HepG2 (cell line): Measurements from ENCODE around the gene KRT33A. TPM values are rescaled to one million over a fixed set of nuclear protein-coding genes. Genes with fewer than 3 reads are reported as not detected.

ENCODE experiments used
- ATAC-seq: fragments of 200-7000 bp; cut with Tn5 transposase; 3 replicates; pipeline ENCODE4 v1.9.1; 2020; ENCODE audit warnings: mild to moderate bottlenecking, moderate library complexity
- BruUV-seq: library from RNA; stranded (reverse); fragments of 400-500 nt; replicated peaks from 2 replicates; lab custom pipeline; 2021; lab: Mats Ljungman, UMichigan
- CTCF ChIA-PET: fragments of 300-600 bp; formaldehyde crosslinking; extraction: SDS; loops from one replicate; lab custom pipeline; 2021; ENCODE audit warnings: low total read pairs, inconsistent platforms, low intra/inter-chr PET ratio; lab: Yijun Ruan, JAX
- POLR2A ChIA-PET: fragments of 350-600 bp; sonication (Branson Sonifier 250); formaldehyde crosslinking; loops from one replicate; lab custom pipeline; 2020; ENCODE audit warnings: antibody characterized with exemption, inconsistent platforms; lab: Yijun Ruan, JAX
- DNase-seq: peaks from one replicate; pipeline ENCODE4 v3.0.0-alpha.2; 2015; ENCODE audit warnings: low spot score
- FAIRE-seq: peaks from 3 replicates; lab custom pipeline; 2011; peaks lifted over from hg19 to GRCh38; lab: Jason Lieb, UNC
- H2AFZ ChIP-seq: one replicate; pipeline ENCODE4 v1.6.1; 2011; ENCODE audit warnings: low read length, inconsistent platforms
- H3K27ac ChIP-seq: fragments of 300-600 bp; 3 replicates; pipeline ENCODE4 v1.8.0; 2011; ENCODE audit warnings: mixed run types, mild to moderate bottlenecking, mixed read lengths, low read length, inconsistent platforms; ENCODE audit not compliant: insufficient read depth; ENCODE audit errors: extremely low read length
- H3K27me3 ChIP-seq, 2 experiments: fragments of 200-600 bp in 1 of 2; 2 replicates in 1 of 2; 3 replicates in 1 of 2; pipeline versions ENCODE4 v1.6.0 to v1.8.0; 2011; ENCODE audit warnings: low read length in 2 of 2, mild to moderate bottlenecking in 2 of 2, moderate library complexity in 2 of 2, inconsistent platforms in 1 of 2; ENCODE audit not compliant: insufficient read depth in 2 of 2, control insufficient read depth in 1 of 2
- H3K36me3 ChIP-seq, 2 experiments: fragments of 200-600 bp in 1 of 2; replicated peaks in 1 of 2; 2 replicates in 1 of 2; 3 replicates in 1 of 2; pipeline versions ENCODE4 v1.5.1 to v1.8.0; 2011; ENCODE audit warnings: low read length in 2 of 2, inconsistent platforms in 1 of 2; ENCODE audit not compliant: insufficient read depth in 2 of 2, control insufficient read depth in 1 of 2
- H3K4me1 ChIP-seq: 2 replicates; pipeline ENCODE4 v1.5.1; 2012; ENCODE audit warnings: low read length, inconsistent platforms; ENCODE audit not compliant: insufficient read depth
- H3K4me2 ChIP-seq: 2 replicates; pipeline ENCODE4 v1.6.0; 2011; ENCODE audit warnings: low read depth, low read length, inconsistent platforms
- H3K4me3 ChIP-seq, 3 experiments: fragments of 200-600 bp in 1 of 3; sonication (generic), shearing (Covaris generic) in 1 of 3; replicated peaks in 1 of 3; 2 replicates each; pipeline ENCODE4 v1.5.1; 2011 to 2016; ENCODE audit warnings: low read length in 3 of 3, inconsistent platforms in 2 of 3, low read depth in 2 of 3, mild to moderate bottlenecking in 2 of 3, control low read depth in 1 of 3, mixed read lengths in 1 of 3; ENCODE audit not compliant: insufficient read depth in 1 of 3
- H3K79me2 ChIP-seq: one replicate; pipeline ENCODE4 v1.6.1; 2011; ENCODE audit warnings: low read length, inconsistent platforms; ENCODE audit not compliant: insufficient read depth
- H3K9ac ChIP-seq: 2 replicates; pipeline ENCODE4 v1.6.0; 2011; ENCODE audit warnings: mild to moderate bottlenecking, low read depth, low read length, inconsistent platforms; ENCODE audit not compliant: insufficient read depth
- H3K9me3 ChIP-seq: 2 replicates; pipeline ENCODE4 v1.5.1; 2012; ENCODE audit warnings: mild to moderate bottlenecking, low read length
- H4K20me1 ChIP-seq: 2 replicates; pipeline ENCODE4 v1.6.0; 2011; ENCODE audit warnings: inconsistent platforms, mild to moderate bottlenecking, low read length, moderate library complexity; ENCODE audit not compliant: insufficient read depth
- BHLHE40 ChIP-seq: IDR thresholded peaks from 2 replicates; pipeline ENCODE4 v1.6.1; 2011; ENCODE audit warnings: low read length, improper control_type of control experiment
- SP4 ChIP-seq: sonication (generic); formaldehyde crosslinking; IDR thresholded peaks from 2 replicates; pipeline ENCODE4 v1.8.1; 2023; ENCODE audit warnings: mild to moderate bottlenecking, missing genetic modification reagents
- XBP1 ChIP-seq: sonication (generic); formaldehyde crosslinking; IDR thresholded peaks from 2 replicates; pipeline ENCODE4 v1.5.0; 2020; ENCODE audit warnings: missing genetic modification reagents
- ZNF282 ChIP-seq: fragments of 450-650 bp; IDR thresholded peaks from 2 replicates; pipeline ENCODE4 v1.6.1; 2018; ENCODE audit not compliant: partially characterized antibody
- WGBS: methylation state at CpG from one replicate; pipeline ENCODE4 v1.1.6; 2017; ENCODE audit warnings: low lambda C conversion rate; 5-methylcytosine and 5-hydroxymethylcytosine counted together
- in situ Hi-C: cut with HindIII; loops from 2 replicates; pipeline ENCODE4 v1.10.0; 2017; ENCODE audit warnings: low pct_unique_long_range_greater_than_20kb; ENCODE audit not compliant: extremely low pct_ligation_motif_present
- intact Hi-C: fragments of 100-400 bp; cut with micrococcal nuclease; formaldehyde crosslinking; loops from one replicate; pipeline ENCODE4 v1.10.0; 2022; ENCODE audit not compliant: unreplicated experiment
- polyA plus RNA-seq, 8 experiments: library from polyadenylated mRNA; depleted of rRNA in 3 of 8; stranded (reverse) in 7 of 8; unstranded in 1 of 8; fragments of >200 nt; fragmentation: Illumina TruSeq in 4 of 8; extraction: Trizol in 4 of 8; gene quantifications; 2 replicates each; pipeline versions ENCODE4 v1.2.1 to v1.2.3, GENCODE V29; 2011 to 2016; ENCODE audit warnings: low read depth in 4 of 8, missing spikeins in 1 of 8, mixed read lengths in 1 of 8; ENCODE audit not compliant: insufficient read depth in 1 of 8
- total RNA-seq, 5 experiments: library from RNA; depleted of rRNA; stranded (reverse); fragments of >200 nt; fragmentation: Illumina TruSeq; extraction: Trizol; gene quantifications; 2 replicates each; pipeline ENCODE4 v1.2.3, GENCODE V29; 2016; ENCODE audit warnings: low read depth in 1 of 5
- TF ChIP-seq, protein P1 (sequence below): sonication (generic); formaldehyde crosslinking; IDR thresholded peaks from 2 replicates; pipeline ENCODE4 v1.5.1; 2020; ENCODE audit warnings: missing genetic modification reagents, mild to moderate bottlenecking, borderline replicate concordance
- TF ChIP-seq, protein P2 (sequence below): sonication (generic); formaldehyde crosslinking; IDR thresholded peaks from 2 replicates; pipeline ENCODE4 v1.4.0; 2020; ENCODE audit warnings: low read depth, missing genetic modification reagents

Gene KRT33A
- total and polyA plus RNA-seq, 2 of the 13 experiments (the other 11 are each of a cell fraction or from before 2014, with no cell fraction given) = not detected

DNA sequence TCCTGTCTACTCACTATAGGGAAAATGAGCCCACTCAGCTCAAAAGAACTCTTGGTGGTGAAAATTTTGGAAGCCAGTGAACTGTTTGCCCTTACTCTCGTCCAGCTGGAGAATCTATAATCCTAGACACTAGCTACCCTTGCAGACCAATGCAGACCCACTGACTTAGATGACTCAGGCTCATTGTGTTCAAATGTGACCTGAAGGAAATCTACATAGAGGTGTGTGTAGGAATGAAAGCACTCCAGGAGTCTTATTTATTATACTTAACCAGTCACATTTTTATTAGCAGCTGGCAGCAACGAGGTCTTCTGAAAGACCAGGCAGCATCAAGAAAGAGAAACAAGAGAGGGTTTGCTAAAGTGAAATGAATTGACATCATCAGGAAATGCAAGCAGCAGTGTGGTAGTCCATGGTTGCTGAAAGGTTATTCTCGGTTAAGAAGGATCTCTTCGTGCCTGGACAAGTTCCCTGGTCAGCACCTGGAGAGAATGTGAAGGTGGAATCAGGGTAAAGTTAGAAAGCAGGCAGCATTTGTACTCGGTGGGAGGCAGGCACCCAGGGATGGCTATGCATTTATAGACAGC lies 49.3 kb downstream of the KRT33A start:
- BruUV-seq = no TSS peak
- Histone ChIP-seq H3K36me3 (no peaks in the 10 kb centered on the region), H2AFZ (no peak overlapping the region), H3K4me1 (no peaks in the 10 kb centered on the region), H3K9ac (no peak overlapping the region), H3K4me3 (no peak overlapping the region), H3K9me3 (no peaks in the 10 kb centered on the region), H3K4me2 (no peak overlapping the region), H3K79me2 (no peaks in the 10 kb centered on the region), H3K27ac (no peak overlapping the region), H3K27me3 (peaks cover 2 to 24% of the 10 kb centered on the region in 2 experiments; a peak in 3 of 5 replicates), H4K20me1 (no peaks in the 10 kb centered on the region)
- ChIA-PET CTCF (no interaction called here), POLR2A (no interaction called here)
- intact Hi-C loops (no loop called here), in situ Hi-C loops (no loop called here)
- DNase-seq (no peak), FAIRE-seq (no peak), ATAC-seq (no peak)
- WGBS = under 1% methylated on average over 5 of the region's 5 CpGs
- TF ChIP-seq BHLHE40 (no peak), ZNF282 (no peak), SP4 (CRISPR knock-in tag) (no peak), XBP1 (CRISPR knock-in tag) (no peak)
- TF ChIP-seq, protein P1, sequence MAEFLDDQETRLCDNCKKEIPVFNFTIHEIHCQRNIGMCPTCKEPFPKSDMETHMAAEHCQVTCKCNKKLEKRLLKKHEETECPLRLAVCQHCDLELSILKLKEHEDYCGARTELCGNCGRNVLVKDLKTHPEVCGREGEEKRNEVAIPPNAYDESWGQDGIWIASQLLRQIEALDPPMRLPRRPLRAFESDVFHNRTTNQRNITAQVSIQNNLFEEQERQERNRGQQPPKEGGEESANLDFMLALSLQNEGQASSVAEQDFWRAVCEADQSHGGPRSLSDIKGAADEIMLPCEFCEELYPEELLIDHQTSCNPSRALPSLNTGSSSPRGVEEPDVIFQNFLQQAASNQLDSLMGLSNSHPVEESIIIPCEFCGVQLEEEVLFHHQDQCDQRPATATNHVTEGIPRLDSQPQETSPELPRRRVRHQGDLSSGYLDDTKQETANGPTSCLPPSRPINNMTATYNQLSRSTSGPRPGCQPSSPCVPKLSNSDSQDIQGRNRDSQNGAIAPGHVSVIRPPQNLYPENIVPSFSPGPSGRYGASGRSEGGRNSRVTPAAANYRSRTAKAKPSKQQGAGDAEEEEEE = no peak
- TF ChIP-seq, protein P2, sequence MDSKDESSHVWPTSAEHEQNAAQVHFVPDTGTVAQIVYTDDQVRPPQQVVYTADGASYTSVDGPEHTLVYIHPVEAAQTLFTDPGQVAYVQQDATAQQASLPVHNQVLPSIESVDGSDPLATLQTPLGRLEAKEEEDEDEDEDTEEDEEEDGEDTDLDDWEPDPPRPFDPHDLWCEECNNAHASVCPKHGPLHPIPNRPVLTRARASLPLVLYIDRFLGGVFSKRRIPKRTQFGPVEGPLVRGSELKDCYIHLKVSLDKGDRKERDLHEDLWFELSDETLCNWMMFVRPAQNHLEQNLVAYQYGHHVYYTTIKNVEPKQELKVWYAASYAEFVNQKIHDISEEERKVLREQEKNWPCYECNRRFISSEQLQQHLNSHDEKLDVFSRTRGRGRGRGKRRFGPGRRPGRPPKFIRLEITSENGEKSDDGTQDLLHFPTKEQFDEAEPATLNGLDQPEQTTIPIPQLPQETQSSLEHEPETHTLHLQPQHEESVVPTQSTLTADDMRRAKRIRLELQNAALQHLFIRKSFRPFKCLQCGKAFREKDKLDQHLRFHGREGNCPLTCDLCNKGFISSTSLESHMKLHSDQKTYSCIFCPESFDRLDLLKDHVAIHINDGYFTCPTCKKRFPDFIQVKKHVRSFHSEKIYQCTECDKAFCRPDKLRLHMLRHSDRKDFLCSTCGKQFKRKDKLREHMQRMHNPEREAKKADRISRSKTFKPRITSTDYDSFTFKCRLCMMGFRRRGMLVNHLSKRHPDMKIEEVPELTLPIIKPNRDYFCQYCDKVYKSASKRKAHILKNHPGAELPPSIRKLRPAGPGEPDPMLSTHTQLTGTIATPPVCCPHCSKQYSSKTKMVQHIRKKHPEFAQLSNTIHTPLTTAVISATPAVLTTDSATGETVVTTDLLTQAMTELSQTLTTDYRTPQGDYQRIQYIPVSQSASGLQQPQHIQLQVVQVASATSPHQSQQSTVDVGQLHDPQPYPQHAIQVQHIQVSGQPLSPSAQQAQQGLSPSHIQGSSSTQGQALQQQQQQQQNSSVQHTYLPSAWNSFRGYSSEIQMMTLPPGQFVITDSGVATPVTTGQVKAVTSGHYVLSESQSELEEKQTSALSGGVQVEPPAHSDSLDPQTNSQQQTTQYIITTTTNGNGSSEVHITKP = no peak
